HepG2 (cell line): ENCODE measurements around the gene DPEP3. TPM values are rescaled to one million over a fixed set of nuclear protein-coding genes. Genes with fewer than 3 reads are reported as not detected.

Experiments used
- ATAC-seq: fragments of 200-7000 bp; cut with Tn5 transposase; 3 replicates; pipeline ENCODE4 v1.9.1; 2020; ENCODE audit warnings: mild to moderate bottlenecking, moderate library complexity
- BruUV-seq: library from RNA; stranded (reverse); fragments of 400-500 nt; replicated peaks from 2 replicates; lab custom pipeline; 2021; lab: Mats Ljungman, UMichigan
- CTCF ChIA-PET: fragments of 300-600 bp; formaldehyde crosslinking; extraction: SDS; loops from one replicate; lab custom pipeline; 2021; ENCODE audit warnings: low total read pairs, inconsistent platforms, low intra/inter-chr PET ratio; lab: Yijun Ruan, JAX
- POLR2A ChIA-PET: fragments of 350-600 bp; sonication (Branson Sonifier 250); formaldehyde crosslinking; loops from one replicate; lab custom pipeline; 2020; ENCODE audit warnings: antibody characterized with exemption, inconsistent platforms; lab: Yijun Ruan, JAX
- DNase-seq: peaks from one replicate; pipeline ENCODE4 v3.0.0-alpha.2; 2015; ENCODE audit warnings: low spot score
- FAIRE-seq: peaks from 3 replicates; lab custom pipeline; 2011; peaks lifted over from hg19 to GRCh38; lab: Jason Lieb, UNC
- H2AFZ ChIP-seq: one replicate; pipeline ENCODE4 v1.6.1; 2011; ENCODE audit warnings: low read length, inconsistent platforms
- H3K27ac ChIP-seq: fragments of 300-600 bp; 3 replicates; pipeline ENCODE4 v1.8.0; 2011; ENCODE audit warnings: mixed run types, mild to moderate bottlenecking, mixed read lengths, low read length, inconsistent platforms; ENCODE audit not compliant: insufficient read depth; ENCODE audit errors: extremely low read length
- H3K27me3 ChIP-seq, 2 experiments: fragments of 200-600 bp in 1 of 2; 2 replicates in 1 of 2; 3 replicates in 1 of 2; pipeline versions ENCODE4 v1.6.0 to v1.8.0; 2011; ENCODE audit warnings: low read length in 2 of 2, mild to moderate bottlenecking in 2 of 2, moderate library complexity in 2 of 2, inconsistent platforms in 1 of 2; ENCODE audit not compliant: insufficient read depth in 2 of 2, control insufficient read depth in 1 of 2
- H3K36me3 ChIP-seq, 2 experiments: fragments of 200-600 bp in 1 of 2; replicated peaks in 1 of 2; 2 replicates in 1 of 2; 3 replicates in 1 of 2; pipeline versions ENCODE4 v1.5.1 to v1.8.0; 2011; ENCODE audit warnings: low read length in 2 of 2, inconsistent platforms in 1 of 2; ENCODE audit not compliant: insufficient read depth in 2 of 2, control insufficient read depth in 1 of 2
- H3K4me1 ChIP-seq: 2 replicates; pipeline ENCODE4 v1.5.1; 2012; ENCODE audit warnings: low read length, inconsistent platforms; ENCODE audit not compliant: insufficient read depth
- H3K4me2 ChIP-seq: 2 replicates; pipeline ENCODE4 v1.6.0; 2011; ENCODE audit warnings: low read depth, low read length, inconsistent platforms
- H3K4me3 ChIP-seq, 3 experiments: fragments of 200-600 bp in 1 of 3; sonication (generic), shearing (Covaris generic) in 1 of 3; replicated peaks in 1 of 3; 2 replicates each; pipeline ENCODE4 v1.5.1; 2011 to 2016; ENCODE audit warnings: low read length in 3 of 3, inconsistent platforms in 2 of 3, low read depth in 2 of 3, mild to moderate bottlenecking in 2 of 3, control low read depth in 1 of 3, mixed read lengths in 1 of 3; ENCODE audit not compliant: insufficient read depth in 1 of 3
- H3K79me2 ChIP-seq: one replicate; pipeline ENCODE4 v1.6.1; 2011; ENCODE audit warnings: low read length, inconsistent platforms; ENCODE audit not compliant: insufficient read depth
- H3K9ac ChIP-seq: 2 replicates; pipeline ENCODE4 v1.6.0; 2011; ENCODE audit warnings: mild to moderate bottlenecking, low read depth, low read length, inconsistent platforms; ENCODE audit not compliant: insufficient read depth
- H3K9me3 ChIP-seq: 2 replicates; pipeline ENCODE4 v1.5.1; 2012; ENCODE audit warnings: mild to moderate bottlenecking, low read length
- H4K20me1 ChIP-seq: 2 replicates; pipeline ENCODE4 v1.6.0; 2011; ENCODE audit warnings: inconsistent platforms, mild to moderate bottlenecking, low read length, moderate library complexity; ENCODE audit not compliant: insufficient read depth
- AGO2 ChIP-seq: fragments of 200-400 bp; formaldehyde crosslinking; optimal IDR thresholded peaks from 2 replicates; pipeline ENCODE3; 2017; ENCODE audit warnings: mild to moderate bottlenecking, low read depth, low read length, moderate library complexity
- KLF6 ChIP-seq: IDR thresholded peaks from 2 replicates; pipeline ENCODE4 v1.8.0; 2016; ENCODE audit warnings: missing biosample characterization, missing genetic modification reagents
- NAIF1 ChIP-seq: sonication (generic); formaldehyde crosslinking; IDR thresholded peaks from 2 replicates; pipeline ENCODE4 v1.5.0; 2020; ENCODE audit warnings: mild to moderate bottlenecking, missing genetic modification reagents, borderline replicate concordance
- NONO ChIP-seq, 2 experiments: fragments of 450-650 bp in 1 of 2; sonication (generic) in 1 of 2; formaldehyde crosslinking in 1 of 2; IDR thresholded peaks in 1 of 2; conservative IDR thresholded peaks in 1 of 2; 2 replicates each; pipeline versions ENCODE4 v1.6.1 to v1.8.0; 2017 to 2022; ENCODE audit warnings: mild to moderate bottlenecking in 1 of 2, missing genetic modification reagents in 1 of 2, moderate library complexity in 1 of 2
- ZNF318 ChIP-seq: sonication (generic); formaldehyde crosslinking; IDR thresholded peaks from 2 replicates; pipeline ENCODE4 v1.4.0; 2020; ENCODE audit warnings: mild to moderate bottlenecking, missing genetic modification reagents
- WGBS: methylation state at CpG from one replicate; pipeline ENCODE4 v1.1.6; 2017; ENCODE audit warnings: low lambda C conversion rate; 5-methylcytosine and 5-hydroxymethylcytosine counted together
- in situ Hi-C: cut with HindIII; loops from 2 replicates; pipeline ENCODE4 v1.10.0; 2017; ENCODE audit warnings: low pct_unique_long_range_greater_than_20kb; ENCODE audit not compliant: extremely low pct_ligation_motif_present
- intact Hi-C: fragments of 100-400 bp; cut with micrococcal nuclease; formaldehyde crosslinking; loops from one replicate; pipeline ENCODE4 v1.10.0; 2022; ENCODE audit not compliant: unreplicated experiment
- polyA plus RNA-seq, 8 experiments: library from polyadenylated mRNA; depleted of rRNA in 3 of 8; stranded (reverse) in 7 of 8; unstranded in 1 of 8; fragments of >200 nt; fragmentation: Illumina TruSeq in 4 of 8; extraction: Trizol in 4 of 8; gene quantifications; 2 replicates each; pipeline versions ENCODE4 v1.2.1 to v1.2.3, GENCODE V29; 2011 to 2016; ENCODE audit warnings: low read depth in 4 of 8, missing spikeins in 1 of 8, mixed read lengths in 1 of 8; ENCODE audit not compliant: insufficient read depth in 1 of 8
- total RNA-seq, 5 experiments: library from RNA; depleted of rRNA; stranded (reverse); fragments of >200 nt; fragmentation: Illumina TruSeq; extraction: Trizol; gene quantifications; 2 replicates each; pipeline ENCODE4 v1.2.3, GENCODE V29; 2016; ENCODE audit warnings: low read depth in 1 of 5

Gene DPEP3
- total and polyA plus RNA-seq, 2 of the 13 experiments (the other 11 are each of a cell fraction or from before 2014, with no cell fraction given) = not detected

- peak; percentile 6; the same call in 2 of the 3 replicates for ATAC-seq
- DNase-seq = no peak
- no TSS peak for BruUV-seq
- CTCF ChIA-PET = interaction anchor here (1.4 to 5.5 kb wide), 7 partner anchors 14 to 255 kb away, joined by 4 to 63 read pairs (median 9); partner anchors contain the start of genes NRN1L and THAP11
- H3K4me1 ChIP-seq = no peaks in the 10 kb centered on the region
- WGBS = 94% methylated on average over 19 of the region's 22 CpGs
- peaks cover 26 to 37% of the 10 kb centered on the region in 2 experiments for H3K36me3 ChIP-seq
- in situ Hi-C loops = loop anchor here (5.0 kb wide), 2 partner anchors 40 to 110 kb away; no protein-coding TSS in a partner anchor
- no peaks in the 10 kb centered on the region; the same call in 1 of the 2 replicates for H4K20me1 ChIP-seq
- POLR2A ChIA-PET = interaction anchor here (1.6 to 1.7 kb wide), 2 partner anchors 8 to 17 kb away, joined by 3 to 4 read pairs; partner anchors contain the start of gene LCAT
- no peak overlapping the region for H3K4me3 ChIP-seq
- H3K9me3 ChIP-seq = no peaks in the 10 kb centered on the region
- no peak overlapping the region for H3K27ac ChIP-seq
- H3K27me3 ChIP-seq = no peaks in the 10 kb centered on the region
- H3K79me2 ChIP-seq = no peaks in the 10 kb centered on the region
- H2AFZ ChIP-seq = no peak overlapping the region
- TF ChIP-seq NAIF1 (CRISPR knock-in tag) = no peak
- peak; percentile 72 for TF ChIP-seq AGO2
- TF ChIP-seq NONO (IDR thresholded peaks at IDR 0.05) = no peak
- peak; percentile 44; the same call in 1 of the 2 replicates for TF ChIP-seq NONO (CRISPR knock-in tag; conservative IDR thresholded peaks at IDR 0.05)
- H3K9ac ChIP-seq = no peak overlapping the region
- no peak for FAIRE-seq
- H3K4me2 ChIP-seq = no peak overlapping the region
- intact Hi-C loops = loop anchor here (5.0 kb wide), 1 partner anchor 255 kb away; no protein-coding TSS in a partner anchor
These were observed 53.0 kb downstream of the DPEP3 start for GRCh38 chr16:67927131-67927941.

GRCh38 chr16:67926181-67926750 lies 54.0 kb downstream of the DPEP3 start:
- Histone ChIP-seq H3K9ac (no peak overlapping the region), H3K27ac (no peak overlapping the region), H3K4me1 (no peaks in the 10 kb centered on the region), H2AFZ (no peak overlapping the region), H4K20me1 (no peaks in the 10 kb centered on the region; the same call in 1 of the 2 replicates), H3K79me2 (no peaks in the 10 kb centered on the region), H3K4me2 (no peak overlapping the region), H3K9me3 (no peaks in the 10 kb centered on the region), H3K27me3 (no peaks in the 10 kb centered on the region), H3K36me3 (peaks cover 27 to 37% of the 10 kb centered on the region in 2 experiments), H3K4me3 (no peak overlapping the region)
- DNase-seq (no peak), ATAC-seq (peak; percentile 43), FAIRE-seq (no peak)
- no TSS peak for BruUV-seq
- POLR2A ChIA-PET = interaction anchor here (1.6 kb wide), 1 partner anchor 9 kb away, joined by 3 read pairs; no protein-coding TSS in a partner anchor
- in situ Hi-C loops = loop anchor here (5.0 kb wide), 2 partner anchors 39 to 109 kb away; no protein-coding TSS in a partner anchor
- CTCF ChIA-PET = interaction anchor here (1.5 to 5.5 kb wide), 2 partner anchors 42 to 110 kb away, joined by 9 to 63 read pairs; partner anchors contain the start of gene NRN1L
- intact Hi-C loops = loop anchor here (5.0 kb wide), 1 partner anchor 254 kb away; no protein-coding TSS in a partner anchor
- 89% methylated on average over 10 of the region's 13 CpGs for WGBS
- TF ChIP-seq ZNF318 (CRISPR knock-in tag) (no peak), KLF6 (CRISPR knock-in tag) (no peak)
